Kidney tubule cell (primary cell): ENCODE results near the gene USP13.

ENCODE experiments used
- DNase-seq: peaks from one replicate; pipeline ENCODE4 v3.0.0-alpha.2; 2018; ENCODE audit warnings: low spot score

USP13 gene

DNA sequence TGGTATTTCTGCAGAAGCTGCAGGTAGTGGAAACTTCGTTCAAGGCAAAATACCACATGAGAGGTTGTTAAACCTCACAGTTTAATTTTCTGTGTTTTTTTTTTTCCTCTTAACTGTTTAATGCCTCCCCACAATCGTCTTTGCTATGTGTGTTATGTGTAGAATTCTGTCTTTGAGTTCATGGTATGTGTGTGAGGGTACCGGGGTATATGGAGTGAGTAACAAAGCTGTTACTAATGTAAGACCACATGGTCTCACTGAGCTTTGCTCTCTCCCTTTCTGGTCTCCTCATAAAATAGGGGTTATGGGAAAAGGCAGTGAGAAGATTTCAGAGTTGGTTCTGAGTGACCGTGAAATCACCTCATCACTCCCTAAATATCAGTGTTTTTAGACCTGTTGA is 143.6 kb downstream of the USP13 start:
- DNase-seq: no peak

DNA sequence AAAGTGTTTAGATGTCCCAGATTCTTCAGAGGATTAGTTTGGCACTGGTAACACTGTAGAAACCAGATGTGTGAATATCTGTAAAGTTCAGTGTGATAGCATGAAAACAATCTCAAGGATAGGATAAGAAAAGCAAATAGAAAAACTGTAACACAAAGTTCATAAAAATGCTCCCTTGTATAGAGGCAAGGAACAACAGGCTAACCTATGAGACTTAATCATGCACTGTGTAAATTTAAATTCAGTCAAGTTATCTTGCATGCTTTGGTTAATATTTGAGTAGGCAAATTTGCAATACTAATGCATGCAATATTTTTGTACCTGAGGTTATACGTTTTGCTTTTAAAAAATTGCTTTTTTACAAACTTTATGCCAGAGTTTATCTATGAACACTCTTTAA is 144.4 kb downstream of the USP13 start:
- no peak for DNase-seq

DNA sequence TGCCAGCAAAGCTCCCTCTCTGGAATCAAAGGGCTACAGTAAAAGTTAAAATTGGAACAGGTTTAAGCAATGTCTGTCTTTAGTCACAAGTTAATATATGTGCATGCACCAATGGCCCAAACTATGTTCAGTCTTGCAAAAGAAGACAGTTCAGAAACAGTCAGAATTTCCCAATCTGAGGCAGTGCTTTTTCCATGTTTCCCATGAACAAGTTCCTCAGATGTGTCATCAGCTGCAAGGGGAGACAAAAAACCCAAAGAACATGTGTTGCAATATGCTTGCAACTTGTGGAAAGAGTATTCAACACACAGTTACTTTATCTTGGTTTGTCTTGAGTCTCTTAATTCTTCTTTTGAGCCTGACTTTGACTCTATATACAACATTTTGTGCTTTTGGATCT is 148.4 kb downstream of the USP13 start:
- DNase-seq: peak; percentile 45

DNA sequence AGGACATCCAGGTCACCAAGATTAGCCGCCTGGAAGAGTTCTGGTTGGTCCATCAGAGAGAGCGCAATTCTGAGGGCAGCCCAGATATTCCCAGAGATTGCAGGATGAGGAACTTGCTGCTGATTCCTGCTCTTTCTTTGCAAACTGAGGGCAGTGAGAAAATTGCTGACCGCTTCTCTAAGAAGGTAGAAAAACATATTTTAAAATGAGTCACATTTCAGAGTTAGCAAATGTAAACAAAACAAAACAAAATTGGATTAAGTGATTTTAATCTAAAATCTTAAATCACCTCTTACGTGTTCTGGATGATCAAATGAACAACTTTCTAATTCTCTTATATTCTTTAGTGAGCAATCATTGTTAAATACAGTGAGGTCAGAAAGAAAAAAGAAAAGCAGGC is 149.0 kb downstream of the USP13 start:
- DNase-seq: no peak

DNA sequence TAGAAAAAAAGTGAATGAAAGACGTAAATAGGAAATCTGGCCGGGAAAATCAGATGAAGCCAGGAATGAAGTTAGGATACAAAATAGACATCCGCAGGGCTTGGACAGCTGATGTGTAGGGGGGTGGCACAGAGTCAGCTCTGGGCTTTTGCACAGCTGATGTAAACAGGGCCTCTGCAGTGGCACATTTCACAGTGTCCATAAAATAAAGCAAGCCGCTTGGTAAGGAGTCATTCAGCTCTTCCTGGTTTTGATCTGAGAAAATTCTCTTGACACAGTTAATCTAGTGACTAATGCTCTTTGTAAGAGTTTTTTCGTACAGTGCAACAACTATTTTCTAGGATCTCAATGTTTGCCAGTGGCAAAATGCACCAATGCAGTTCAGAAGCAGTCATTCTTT is 153.3 kb downstream of the USP13 start:
- DNase-seq: no peak

DNA sequence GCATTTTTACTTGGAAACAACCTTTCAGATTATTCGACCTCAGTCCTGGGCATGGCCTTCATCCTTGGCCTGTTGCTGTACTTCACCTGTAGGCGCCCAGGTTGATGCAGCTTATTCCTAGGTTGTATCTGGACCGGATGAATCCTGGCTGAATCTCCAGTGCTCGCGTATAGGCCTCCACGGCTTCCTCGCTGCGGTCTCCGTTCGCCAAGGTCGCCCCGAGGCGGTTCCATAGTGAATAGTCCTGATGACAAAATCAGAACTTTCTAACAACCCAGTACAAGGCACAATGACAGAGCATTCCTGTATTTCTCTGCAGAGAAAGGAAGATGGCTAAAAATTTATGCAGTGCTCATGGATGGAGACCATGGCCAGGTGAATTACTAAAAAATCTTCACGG is 154.7 kb downstream of the USP13 start:
- no peak for DNase-seq

DNA sequence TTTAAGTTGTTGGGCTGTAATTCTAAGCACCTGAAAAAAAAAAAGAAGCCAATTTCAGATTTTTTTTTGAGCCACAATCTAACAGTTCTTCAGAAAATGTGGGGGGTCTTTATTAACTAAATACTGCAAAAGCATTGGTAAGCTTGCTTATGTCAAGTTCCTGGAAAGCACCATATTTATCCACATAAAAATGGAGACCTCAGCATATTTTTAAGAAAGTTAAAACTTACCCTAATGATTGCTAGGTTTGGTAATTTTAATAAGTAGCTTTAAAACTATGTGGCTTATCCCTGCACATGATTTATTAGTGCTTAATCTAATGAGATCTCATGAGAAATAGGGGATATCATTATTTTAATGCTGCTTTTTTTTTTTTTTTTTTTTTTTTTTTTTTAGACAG is 156.8 kb downstream of the USP13 start:
- no peak for DNase-seq

DNA sequence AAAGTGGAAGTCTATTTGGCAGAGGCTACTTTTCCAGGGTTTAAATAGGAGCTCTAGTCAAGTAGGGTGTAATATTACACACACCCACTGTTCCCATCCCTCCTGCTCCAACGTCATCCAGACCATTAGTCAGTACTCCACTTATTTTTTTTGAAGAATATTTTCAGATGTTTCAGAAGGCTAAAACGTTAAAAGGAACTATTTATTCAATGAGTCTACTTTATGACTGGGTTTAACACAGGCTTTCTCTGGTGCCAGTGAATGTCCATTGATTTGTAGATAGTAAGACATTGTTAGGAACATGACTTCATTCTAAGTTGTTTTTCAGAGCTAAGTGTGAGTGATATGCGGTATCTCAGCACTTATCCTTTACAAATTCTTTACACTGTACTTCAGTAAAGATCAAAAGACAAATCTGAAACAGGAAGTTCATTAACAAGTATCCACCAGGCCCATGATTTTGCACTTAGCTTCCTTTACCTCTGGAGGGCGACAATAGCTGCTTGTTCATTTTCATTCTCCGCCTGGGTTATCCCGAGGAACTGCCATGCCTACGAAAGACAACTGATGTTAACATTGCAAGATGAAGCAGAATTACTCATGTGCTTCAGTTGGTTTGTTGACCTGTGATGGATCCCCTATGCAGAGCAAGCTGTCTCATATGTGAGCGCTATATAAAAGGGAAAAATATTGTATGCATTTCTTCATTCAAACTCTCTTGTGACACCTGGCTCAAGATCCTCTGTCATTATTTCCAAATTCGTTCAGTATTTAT is 158.7 kb downstream of the USP13 start:
- peak; percentile 85 for DNase-seq

DNA sequence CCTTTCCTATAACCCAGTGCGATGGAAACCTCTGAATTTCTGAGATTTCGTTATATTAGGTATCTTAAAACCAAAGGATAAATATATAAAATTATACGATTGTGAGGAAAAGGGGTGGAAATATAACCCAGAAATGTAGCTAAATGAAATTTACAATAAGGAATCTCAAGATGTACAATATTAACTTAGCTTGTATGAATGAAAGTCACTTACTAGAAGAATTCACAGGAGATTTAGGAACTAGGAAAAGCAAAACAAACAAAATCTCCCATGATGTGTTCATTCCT is 159.2 kb downstream of the USP13 start:
- no peak for DNase-seq

DNA sequence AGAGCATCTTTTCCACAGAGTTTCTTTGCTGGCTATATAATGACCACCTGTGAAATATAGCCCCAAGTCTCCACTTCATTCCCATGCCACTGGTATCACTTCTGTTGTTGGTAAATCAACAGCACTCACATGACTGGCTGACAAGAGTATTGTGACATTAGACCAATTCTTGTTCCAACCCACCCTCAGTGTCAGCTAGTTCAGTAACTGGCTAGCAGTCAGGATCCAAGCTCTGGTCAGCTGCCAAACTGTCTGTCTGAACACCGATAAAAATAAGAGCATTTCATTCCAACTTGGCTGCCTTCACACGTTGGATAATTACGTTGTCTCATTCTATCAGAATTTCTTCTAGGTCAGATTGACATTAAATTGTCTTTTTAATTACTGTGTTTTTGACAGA is 166.5 kb downstream of the USP13 start:
- DNase-seq: no peak

DNA sequence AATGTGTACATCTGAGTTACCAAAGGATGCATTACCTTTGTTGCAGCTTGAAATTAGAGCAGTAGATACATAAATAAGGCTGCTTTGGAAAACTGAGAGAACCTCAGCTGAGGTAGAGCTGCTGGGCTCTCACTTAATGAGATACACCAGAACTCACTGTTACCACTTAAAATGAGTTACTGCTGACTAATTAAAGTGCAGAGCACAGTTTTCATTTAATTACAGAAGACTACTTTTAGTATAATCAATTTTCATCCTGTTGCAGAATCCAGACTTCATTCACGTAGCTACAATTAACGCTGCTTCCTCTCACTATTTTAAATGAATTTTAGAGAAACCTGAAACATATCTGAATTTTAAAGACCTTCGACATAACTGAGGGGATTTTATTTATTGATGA is 169.5 kb downstream of the USP13 start:
- no peak for DNase-seq

DNA sequence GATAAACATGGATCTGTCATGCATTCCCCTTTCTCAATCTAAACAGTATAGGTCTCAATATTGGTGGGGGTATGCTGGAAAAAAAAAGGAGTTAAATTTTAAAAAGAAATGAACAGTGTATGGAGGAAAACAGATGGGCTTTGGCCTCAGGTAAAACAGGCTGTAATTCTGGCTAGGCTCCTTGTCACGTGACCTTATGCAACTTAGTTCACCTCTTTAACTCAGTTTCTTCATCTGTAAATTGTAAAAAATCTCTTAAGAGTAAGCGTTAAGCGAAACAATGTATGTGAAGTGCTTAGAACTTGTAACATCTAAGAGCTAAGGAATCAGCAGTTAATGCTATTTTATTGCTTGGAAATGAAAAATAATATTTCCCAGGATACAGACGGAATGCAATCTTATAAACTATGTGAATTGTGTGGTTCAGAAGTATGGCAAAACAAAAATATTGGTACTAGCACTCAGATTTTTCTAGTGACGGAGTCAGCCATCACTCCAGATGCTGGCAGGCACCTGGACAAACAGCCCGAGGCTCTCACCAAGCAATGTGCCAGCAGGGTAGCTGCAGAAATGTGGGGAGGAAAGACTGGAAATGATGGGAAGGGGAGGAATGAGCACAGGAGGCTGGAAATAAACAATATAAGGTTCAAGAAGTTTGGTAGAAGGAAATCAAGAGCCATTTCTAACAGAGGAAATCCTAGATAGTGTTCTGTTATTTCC is 172.8 kb downstream of the USP13 start:
- DNase-seq: no peak

DNA sequence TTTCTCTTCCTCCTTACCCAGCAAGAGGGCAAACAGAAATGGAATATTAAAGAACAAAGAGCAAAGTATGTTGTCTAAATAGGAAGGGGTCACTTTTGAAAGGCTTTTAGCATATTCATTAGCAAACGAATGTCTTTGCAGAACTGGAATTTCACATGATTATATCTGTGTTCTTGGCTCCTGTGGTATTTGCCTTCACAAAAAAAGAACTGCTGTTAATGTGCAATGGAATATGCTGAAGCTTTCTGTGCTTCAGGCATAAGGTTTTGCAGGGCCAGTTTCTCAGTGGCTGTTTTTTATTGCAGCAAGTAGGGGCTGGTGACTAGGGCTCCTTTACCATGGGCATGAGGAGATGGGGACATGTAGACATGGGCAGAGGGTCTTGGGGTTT is 173.4 kb downstream of the USP13 start:
- no peak for DNase-seq

DNA sequence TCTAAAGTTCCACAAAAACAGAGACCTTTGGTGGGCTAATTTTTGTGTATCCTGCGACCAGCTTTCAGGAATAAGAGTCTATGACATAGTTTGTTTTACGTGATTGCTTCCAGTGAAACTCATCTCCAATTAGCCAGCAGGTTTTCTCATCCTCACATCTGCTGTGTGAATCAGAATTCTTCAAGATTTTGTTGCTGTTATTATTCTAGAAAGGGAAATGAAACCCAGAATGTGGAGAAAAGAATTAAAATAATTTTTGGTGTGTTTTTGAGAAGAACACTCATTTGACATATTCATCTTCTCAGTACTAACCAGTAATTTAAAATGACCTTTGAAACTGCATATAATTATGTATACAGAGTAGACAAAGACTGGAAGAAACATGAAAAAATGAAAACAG is 175.9 kb downstream of the USP13 start:
- no peak for DNase-seq

DNA sequence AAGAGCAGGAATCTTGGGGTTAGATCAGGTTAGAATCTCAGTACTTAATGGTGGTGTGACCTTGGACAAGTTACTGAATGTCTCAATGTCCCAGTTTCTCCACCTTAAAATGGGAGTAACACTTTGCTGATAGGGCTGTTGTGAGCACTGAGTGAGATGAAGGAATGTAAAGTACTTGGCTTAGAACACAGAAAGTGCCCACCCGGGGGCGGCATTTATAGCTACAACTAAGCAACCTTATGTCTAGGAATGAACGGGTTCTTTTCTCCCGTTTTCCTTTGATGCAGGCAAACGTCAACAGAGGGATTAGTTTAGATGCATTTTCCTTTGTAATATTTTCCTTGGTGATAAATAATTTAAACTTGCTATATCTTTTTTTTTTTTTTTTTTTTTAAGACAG is 176.6 kb downstream of the USP13 start:
- no peak for DNase-seq

DNA sequence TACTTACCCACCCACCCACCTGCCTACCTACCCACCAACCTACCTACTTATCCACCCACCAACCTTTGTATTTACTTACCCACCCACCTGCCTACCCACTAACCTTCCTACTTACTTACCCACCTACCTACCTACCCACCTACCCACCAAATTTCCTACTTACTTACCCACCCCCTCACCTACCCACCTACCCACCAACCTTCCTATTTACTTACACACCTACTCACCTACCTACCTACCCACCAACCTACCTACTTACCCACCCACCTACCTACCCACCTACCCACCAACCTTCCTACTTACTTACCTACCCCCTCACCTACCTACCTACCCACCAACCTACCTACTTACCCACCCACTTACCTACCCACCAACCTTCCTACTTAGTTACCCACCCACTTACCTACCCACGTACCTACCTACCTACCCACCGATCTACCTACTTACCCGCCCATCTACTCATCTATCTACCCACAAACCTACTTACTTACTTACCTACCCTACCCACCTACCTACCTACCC is 179.6 kb downstream of the USP13 start:
- DNase-seq: no peak

DNA sequence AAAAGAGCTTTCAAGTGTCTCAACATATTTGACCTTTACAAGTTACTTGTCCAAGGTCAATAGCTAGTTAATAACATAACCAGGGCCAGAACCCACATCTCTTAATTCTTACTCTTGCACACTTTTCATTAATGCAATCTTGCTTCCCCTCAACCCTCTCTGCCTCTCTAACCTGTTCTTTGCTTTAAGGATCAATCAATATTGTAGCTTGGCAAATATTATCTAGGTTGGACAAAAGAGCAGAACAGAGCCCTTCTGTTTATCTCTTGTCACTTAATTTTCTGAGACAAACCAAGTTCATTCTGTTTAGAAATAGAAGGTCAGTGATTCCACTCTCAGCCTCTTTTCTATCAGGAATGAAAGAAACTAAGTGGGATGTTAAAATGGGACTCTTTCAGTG is 180.5 kb downstream of the USP13 start:
- no peak for DNase-seq

DNA sequence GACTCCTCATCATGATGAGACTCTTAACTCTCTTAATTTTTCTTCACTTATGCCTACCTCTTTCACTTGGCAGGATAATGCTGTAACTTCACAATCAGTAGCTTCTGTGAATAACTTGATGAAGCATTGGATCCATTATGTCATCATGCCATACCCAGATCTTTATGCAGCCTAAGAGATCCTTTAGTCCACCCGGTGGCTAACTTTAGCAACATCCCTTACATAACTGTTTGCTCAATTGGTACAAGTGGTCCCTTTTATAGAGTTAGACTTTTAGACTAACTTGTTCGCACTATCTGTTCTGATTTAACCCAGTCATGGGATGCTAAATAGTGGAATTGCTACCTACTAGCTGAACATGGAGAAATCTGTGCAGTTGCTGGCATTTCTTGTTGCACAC is 184.5 kb downstream of the USP13 start:
- DNase-seq: peak; percentile 16
